NCI-H510A treated with DMSO at 0.1 percent for 48 hours (cell line): Measurements from ENCODE around the gene BOD1.
"Not testable (repeated sequence)": the region's sequence is repeated elsewhere in the genome, so short reads cannot be mapped to it uniquely, and the experiment has no call there.

Experiments
- DNase-seq: peaks from one replicate; lab custom pipeline; 2025; lab: John Stamatoyannopoulos, UW

BOD1 gene

DNA sequence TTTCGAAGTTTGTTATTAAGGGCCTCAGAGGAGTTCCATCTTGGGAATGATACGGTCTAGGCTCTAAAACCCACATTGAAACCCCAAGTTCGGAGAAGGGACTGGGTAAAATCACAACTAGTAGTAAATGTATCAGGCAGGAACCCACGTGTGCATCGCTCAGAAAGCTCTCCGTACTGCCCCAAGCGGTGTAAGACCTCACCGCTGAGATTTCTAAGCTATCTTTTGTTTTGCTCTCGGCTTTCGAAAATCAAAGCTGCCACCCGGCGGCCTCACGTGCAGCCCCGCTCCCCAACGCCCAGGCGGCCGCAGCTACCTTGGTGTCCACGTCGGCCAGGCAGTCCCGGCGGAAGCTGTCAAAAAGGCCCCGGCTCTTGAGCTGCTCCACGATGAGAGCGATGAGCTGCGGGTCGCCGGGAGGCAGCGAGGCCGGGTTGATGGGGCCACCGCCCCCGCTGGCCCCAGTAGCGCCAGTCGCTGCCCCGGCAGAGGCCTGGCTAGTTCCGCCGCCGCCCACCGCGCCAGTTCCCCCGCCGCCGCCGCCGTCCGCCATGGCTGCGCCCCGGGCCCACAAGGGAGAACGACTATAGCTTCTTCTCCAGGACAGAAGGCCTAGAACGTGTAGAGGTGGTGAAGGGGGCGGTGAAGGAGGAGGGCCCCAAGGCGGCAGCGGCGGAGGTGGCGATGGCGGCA, 420 bp downstream of the BOD1 start:
- peak; percentile 28 for DNase-seq

DNA sequence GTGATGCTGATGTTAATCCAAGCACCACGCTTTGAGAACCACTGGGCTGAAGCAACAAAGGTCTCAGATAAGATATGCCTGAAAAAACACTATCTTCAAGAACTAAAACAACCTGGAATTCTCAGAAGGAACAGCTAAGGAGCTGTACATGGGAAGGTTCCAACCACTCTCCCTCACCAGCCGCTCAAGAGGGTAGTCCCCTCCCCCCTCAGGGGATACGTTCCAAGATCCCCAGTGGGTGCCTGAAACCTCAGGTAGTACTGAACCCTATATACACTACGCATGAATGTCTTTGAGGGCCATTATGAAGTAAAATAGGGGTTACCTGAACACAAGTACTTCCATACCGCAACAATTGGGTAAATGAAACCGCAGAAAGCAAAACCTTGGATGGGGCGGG, 1.9 kb downstream of the BOD1 start:
- DNase-seq, result no peak

DNA sequence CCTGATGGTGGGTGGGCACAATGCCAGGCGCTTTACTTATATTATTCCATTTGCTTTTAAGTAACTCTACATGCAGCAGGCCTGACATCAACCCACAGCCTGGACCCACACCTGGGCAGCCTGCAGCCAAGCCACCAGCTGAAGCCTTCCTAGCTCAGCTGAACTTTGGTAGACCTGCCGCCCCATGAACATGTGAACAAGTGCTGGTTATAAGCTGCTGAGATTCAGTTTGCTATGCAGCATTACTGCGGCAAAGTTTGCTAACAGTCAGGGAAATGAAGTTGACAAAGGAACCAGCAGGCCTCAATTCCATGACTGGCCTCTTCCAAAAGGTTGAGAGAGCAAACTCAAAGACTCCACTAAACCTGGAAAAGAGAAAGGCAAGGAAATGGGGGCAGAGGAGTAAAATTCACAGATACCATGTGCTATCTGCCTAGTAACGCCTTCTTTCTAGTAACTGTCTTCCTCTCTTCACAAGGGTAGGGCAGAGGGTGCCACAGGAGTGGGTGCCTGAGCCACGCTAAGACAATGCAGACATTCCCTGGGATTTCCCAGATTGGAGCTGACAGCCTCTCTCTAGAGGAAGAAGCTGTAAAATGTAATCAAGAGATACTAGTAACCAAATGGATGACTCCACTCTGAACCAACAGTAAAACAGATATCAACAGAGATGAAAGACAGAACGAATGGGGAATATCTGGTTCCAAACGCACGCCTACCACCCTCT, 2.9 kb downstream of the BOD1 start:
- no peak for DNase-seq

DNA sequence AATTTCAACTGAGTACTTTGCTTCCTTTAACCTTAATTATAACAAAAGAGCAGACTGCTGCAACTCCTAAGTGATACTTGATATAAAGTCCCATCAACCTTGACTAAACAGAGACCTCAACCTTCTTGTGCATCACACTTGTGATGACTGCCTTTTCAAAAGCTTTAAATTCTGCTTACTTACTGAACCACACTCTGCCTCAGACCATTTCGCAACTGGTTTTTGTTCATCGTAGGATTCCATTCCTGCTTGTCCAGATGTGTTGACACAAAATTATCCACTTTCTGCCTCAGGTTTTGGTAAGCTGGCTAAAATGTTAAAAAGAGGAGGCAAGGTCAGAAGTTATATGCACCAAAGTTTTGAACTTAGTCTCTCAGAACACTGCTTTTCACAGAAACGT, 3.5 kb downstream of the BOD1 start:
- no peak for DNase-seq

DNA sequence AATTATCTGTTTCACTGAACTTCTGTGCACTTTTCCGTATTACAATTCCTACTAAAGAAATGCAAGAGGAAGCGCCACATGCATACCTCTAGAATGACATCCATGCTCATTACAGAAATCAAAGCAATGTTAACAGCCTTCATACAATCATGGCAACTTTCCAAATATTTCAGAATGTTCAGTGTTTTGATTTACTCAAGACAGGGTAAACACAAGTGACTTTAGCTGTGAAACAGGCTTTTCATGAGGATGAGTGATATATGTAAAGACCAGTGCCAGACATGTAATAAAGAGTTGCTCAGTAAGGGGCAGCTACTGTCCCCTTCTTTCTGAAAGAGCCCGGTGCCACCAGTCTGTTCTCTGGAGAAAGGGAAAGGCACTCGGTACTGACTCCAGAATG, 4.7 kb downstream of the BOD1 start:
- no peak for DNase-seq

DNA sequence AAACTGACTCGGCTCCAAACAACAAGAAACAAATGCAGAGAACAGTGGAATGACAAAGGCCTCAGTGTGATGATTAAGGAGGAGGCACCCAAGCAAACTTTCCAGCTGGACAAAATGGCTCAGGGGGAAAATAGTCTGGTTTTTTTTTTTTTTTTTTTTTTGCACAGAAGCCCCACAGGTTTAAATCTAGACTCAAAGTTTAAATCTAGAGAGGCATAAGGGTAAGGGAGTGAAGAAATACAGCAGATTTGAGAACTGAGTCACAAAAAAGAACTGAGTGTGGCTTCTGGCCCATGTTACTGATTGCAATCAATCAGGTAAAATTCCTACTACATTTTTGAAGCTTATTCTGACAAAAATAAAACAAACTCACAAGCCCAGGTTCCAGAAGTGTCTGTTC, 12.3 kb downstream of the BOD1 start:
- DNase-seq, result no peak

GRCh38 chr5:173602423-173602822, 14.0 kb downstream of the BOD1 start:
- DNase-seq, result no peak

DNA sequence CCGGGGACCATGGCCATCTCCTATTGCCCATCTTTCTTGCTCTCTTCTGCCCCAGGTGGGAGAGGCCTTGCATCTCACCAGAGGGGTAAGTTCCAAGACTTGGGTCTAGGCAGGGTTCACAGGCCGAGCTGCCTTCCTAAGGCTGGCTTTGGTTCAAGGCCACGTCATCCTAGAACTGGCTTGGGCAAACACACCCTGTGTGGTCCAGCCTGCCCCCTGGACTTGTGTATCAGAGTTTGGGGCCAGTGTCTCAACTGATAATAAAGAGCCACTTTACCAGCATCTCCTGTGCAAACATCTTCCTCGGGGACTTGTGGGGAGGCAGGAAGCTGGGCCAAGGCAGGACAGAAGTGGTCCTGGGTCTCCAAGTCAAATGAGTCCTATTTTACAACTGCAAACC, 17.8 kb downstream of the BOD1 start:
- DNase-seq, result no peak

GRCh38 chr5:173597304-173597703, 19.1 kb downstream of the BOD1 start:
- DNase-seq, result no peak

- DNase-seq, result no peak
Observed at GRCh38 chr5:173595841-173596240, 20.6 kb downstream of the BOD1 start.

GRCh38 chr5:173594061-173594460, 22.4 kb downstream of the BOD1 start:
- no peak for DNase-seq

- no peak for DNase-seq
Observed at GRCh38 chr5:173592050-173592669, 24.3 kb downstream of the BOD1 start.

DNA sequence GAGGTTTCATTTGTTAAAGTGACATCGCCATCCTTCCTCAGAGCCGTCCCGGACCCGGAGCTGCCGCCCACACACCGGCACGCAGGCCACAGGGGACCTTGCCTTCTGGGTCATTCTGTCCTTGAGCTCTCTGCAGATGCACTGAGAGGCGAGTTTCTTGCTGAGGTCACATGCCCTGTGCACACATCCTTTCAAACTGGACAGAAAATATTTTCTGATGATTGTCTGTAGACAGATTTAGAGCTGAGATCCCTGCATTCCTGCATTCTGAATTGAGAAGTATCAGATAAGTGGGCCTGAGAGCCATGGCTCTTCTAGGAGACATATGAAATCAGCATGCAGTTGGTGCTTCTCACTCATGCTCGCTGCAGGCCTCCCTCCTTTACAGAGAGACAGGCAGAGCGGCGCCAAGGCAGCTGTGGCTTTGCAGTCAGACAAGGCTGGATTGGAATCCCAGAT, 25.4 kb downstream of the BOD1 start:
- no peak for DNase-seq

- DNase-seq, result no peak
Observed at GRCh38 chr5:173590436-173591055, 25.9 kb downstream of the BOD1 start.

- not testable (repeated sequence) for DNase-seq
Observed at GRCh38 chr5:173586133-173586532, 30.3 kb downstream of the BOD1 start.

GRCh38 chr5:173583346-173583745, 33.1 kb downstream of the BOD1 start:
- no peak for DNase-seq

DNA sequence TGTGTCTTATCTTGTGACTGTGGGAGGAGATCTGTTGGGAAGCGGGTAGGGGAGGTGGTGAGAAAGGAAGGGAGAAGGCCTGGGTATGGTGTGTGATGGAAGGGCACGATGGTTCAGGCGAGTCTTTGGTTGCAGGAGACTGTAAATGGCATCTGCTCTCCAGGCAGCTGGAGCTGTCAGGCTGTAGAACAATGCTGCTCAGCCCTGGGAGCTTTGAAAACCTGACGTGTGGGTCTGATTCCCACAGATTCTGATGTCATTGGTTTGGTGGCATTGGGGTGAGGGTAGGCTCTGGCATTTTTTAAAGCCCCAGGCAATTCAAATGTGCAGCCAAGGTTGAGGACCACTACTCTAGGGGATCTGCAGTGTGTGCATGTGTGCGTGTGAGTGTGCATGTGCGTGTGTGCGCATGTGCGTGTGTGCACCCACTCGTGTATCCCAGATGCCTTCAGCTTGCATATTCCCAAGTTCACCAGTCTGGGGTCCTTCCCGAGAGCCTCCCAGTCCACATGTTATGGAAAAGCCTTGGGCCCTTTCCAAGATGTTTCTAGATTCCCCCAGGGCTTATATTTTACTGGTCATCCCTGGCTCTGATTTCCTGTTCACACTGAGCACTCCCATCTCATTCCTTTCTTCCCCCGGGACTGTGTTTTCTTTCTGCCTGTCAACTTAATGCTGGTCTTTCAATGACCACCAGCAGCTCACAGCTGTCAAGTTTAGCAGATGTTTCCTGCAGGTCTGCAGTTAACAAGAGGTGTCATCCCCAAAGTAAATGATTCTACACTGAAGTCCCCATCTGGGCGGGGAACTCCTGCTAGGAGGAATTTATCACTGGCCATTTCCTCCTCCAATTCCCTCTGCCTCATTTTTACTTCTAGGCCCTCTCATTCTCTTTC, 34.0 kb downstream of the BOD1 start:
- no peak for DNase-seq

- no peak for DNase-seq
Observed at GRCh38 chr5:173581408-173582215, 34.8 kb downstream of the BOD1 start.

- DNase-seq, result no peak
Observed at GRCh38 chr5:173578947-173579615, 37.4 kb downstream of the BOD1 start.

GRCh38 chr5:173577817-173578216, 38.6 kb downstream of the BOD1 start:
- DNase-seq, result no peak
